GM12878 (cell line): Measurements from ENCODE around the gene AP1S3. TPM values are rescaled to one million over a fixed set of nuclear protein-coding genes. Genes with fewer than 3 reads are reported as not detected.

Experiments used
- ATAC-seq: fragments of 200-7000 bp; cut with Tn5 transposase; 3 replicates; pipeline ENCODE4 v1.9.1; 2020; ENCODE audit warnings: mild to moderate bottlenecking, moderate library complexity
- BruUV-seq: library from RNA; stranded (reverse); fragments of 400-500 nt; replicated peaks from 2 replicates; lab custom pipeline; 2021; lab: Mats Ljungman, UMichigan
- CTCF ChIA-PET: fragments of 300-600 bp; sonication (Branson Sonifier 250); formaldehyde crosslinking; extraction: SDS; loops from one replicate; lab custom pipeline; 2021; ENCODE audit warnings: inconsistent platforms; lab: Yijun Ruan, JAX
- POLR2A ChIA-PET: fragments of 350-600 bp; formaldehyde crosslinking; extraction: SDS; loops from one replicate; lab custom pipeline; 2021; ENCODE audit warnings: inconsistent platforms; lab: Charles Lee
- RAD21 ChIA-PET: fragments of 300-600 bp; sonication (Branson Sonifier 250); formaldehyde crosslinking; loops from one replicate; lab custom pipeline; 2023; ENCODE audit warnings: antibody characterized with exemption; ENCODE audit not compliant: unreplicated experiment; lab: Charles Lee
- SMC1A ChIA-PET: fragments of 300-600 bp; sonication (Branson Sonifier 250); formaldehyde crosslinking; loops from one replicate; lab custom pipeline; 2023; ENCODE audit not compliant: unreplicated experiment, uncharacterized antibody; lab: Charles Lee
- DNase-seq: peaks from one replicate; pipeline ENCODE4 v3.0.0-alpha.2; 2011; ENCODE audit warnings: low read depth, low spot score
- FAIRE-seq: peaks from 3 replicates; lab custom pipeline; 2011; peaks lifted over from hg19 to GRCh38; lab: Jason Lieb, UNC
- H2AFZ ChIP-seq: 2 replicates; pipeline ENCODE4 v1.6.0; 2011; ENCODE audit warnings: low read depth, low read length, control low read depth; ENCODE audit not compliant: control insufficient read depth
- H3K27ac ChIP-seq: 2 replicates; pipeline ENCODE4 v1.5.1; 2011; ENCODE audit warnings: control low read depth; ENCODE audit not compliant: control insufficient read depth, insufficient read depth
- H3K27me3 ChIP-seq, 2 experiments: replicated peaks in 1 of 2; 2 replicates each; pipeline versions ENCODE4 v1.6.0 to v1.6.1; 2011; ENCODE audit warnings: low read length in 1 of 2; ENCODE audit not compliant: control insufficient read depth in 2 of 2, insufficient read depth in 2 of 2
- H3K36me3 ChIP-seq, 2 experiments: 2 replicates each; pipeline ENCODE4 v1.5.1; 2011; ENCODE audit warnings: low read length in 1 of 2; ENCODE audit not compliant: control insufficient read depth in 2 of 2, insufficient read depth in 2 of 2
- H3K4me1 ChIP-seq: 2 replicates; pipeline ENCODE4 v1.6.1; 2011; ENCODE audit warnings: mild to moderate bottlenecking, low read length, moderate library complexity, mixed read lengths; ENCODE audit not compliant: control insufficient read depth, insufficient read depth
- H3K4me2 ChIP-seq: 2 replicates; pipeline ENCODE4 v1.6.0; 2011; ENCODE audit warnings: control low read depth; ENCODE audit not compliant: control insufficient read depth, insufficient read depth
- H3K4me3 ChIP-seq: fragments of 200-600 bp; sonication (generic); 2 replicates; pipeline ENCODE4 v1.5.1; 2016
- H3K79me2 ChIP-seq: 2 replicates; pipeline ENCODE4 v1.6.0; 2011; ENCODE audit warnings: low read length; ENCODE audit not compliant: control insufficient read depth, insufficient read depth
- H3K9ac ChIP-seq: 2 replicates; pipeline ENCODE4 v1.8.0; 2011; ENCODE audit warnings: low read length, control low read depth, mixed read lengths; ENCODE audit not compliant: control insufficient read depth, insufficient read depth
- H3K9me3 ChIP-seq: replicated peaks from 3 replicates; pipeline ENCODE4 v1.5.1; 2011; ENCODE audit warnings: mild to moderate bottlenecking, low read length; ENCODE audit not compliant: control insufficient read depth, insufficient read depth
- H4K20me1 ChIP-seq: 2 replicates; pipeline ENCODE4 v1.6.0; 2011; ENCODE audit not compliant: control insufficient read depth, insufficient read depth
- ATF7 ChIP-seq: fragments of 450-650 bp; IDR thresholded peaks from 2 replicates; pipeline ENCODE4 v1.6.1; 2016; ENCODE audit warnings: low read depth, mild to moderate bottlenecking
- BCL3 ChIP-seq: IDR thresholded peaks from 2 replicates; pipeline ENCODE4 v1.6.1; 2011; ENCODE audit warnings: borderline replicate concordance, low read depth, mild to moderate bottlenecking, moderate library complexity, low read length; ENCODE audit not compliant: insufficient read depth, poor library complexity, severe bottlenecking
- HDAC6 ChIP-seq: fragments of 200-600 bp; sonication (generic); IDR thresholded peaks from one replicate; pipeline ENCODE4 v1.8.0; 2017; ENCODE audit warnings: antibody characterized with exemption; ENCODE audit not compliant: unreplicated experiment
- IRF4 ChIP-seq: IDR thresholded peaks from 2 replicates; pipeline ENCODE4 v1.6.1; 2011; ENCODE audit warnings: low read depth, low read length
- KDM1A ChIP-seq: fragments of 200-600 bp; sonication (generic); IDR thresholded peaks from 2 replicates; pipeline ENCODE4 v1.6.1; 2016; ENCODE audit warnings: borderline replicate concordance
- MEF2B ChIP-seq: fragments of 450-650 bp; IDR thresholded peaks from 2 replicates; pipeline ENCODE4 v1.6.1; 2018; ENCODE audit warnings: mild to moderate bottlenecking, moderate library complexity; ENCODE audit not compliant: partially characterized antibody, poor library complexity, severe bottlenecking
- NFYA ChIP-seq: IDR thresholded peaks from 2 replicates; pipeline ENCODE4 v1.6.1; 2011; ENCODE audit warnings: low read depth, mild to moderate bottlenecking, low read length, improper control_type of control experiment, borderline replicate concordance
- NKRF ChIP-seq: fragments of 450-650 bp; conservative IDR thresholded peaks from 2 replicates; pipeline ENCODE4 v1.6.1; 2017; ENCODE audit warnings: mild to moderate bottlenecking, moderate library complexity
- NR2F1 ChIP-seq: fragments of 450-650 bp; conservative IDR thresholded peaks from 2 replicates; pipeline ENCODE4 v1.6.1; 2017; ENCODE audit warnings: mild to moderate bottlenecking
- PML ChIP-seq: IDR thresholded peaks from 2 replicates; pipeline ENCODE4 v1.6.1; 2012; ENCODE audit warnings: low read length, inconsistent platforms
- POLR2A ChIP-seq: IDR thresholded peaks from 2 replicates; pipeline ENCODE4 v1.6.1; 2011; ENCODE audit warnings: low read depth, mild to moderate bottlenecking, low read length
- RCOR1 ChIP-seq: conservative IDR thresholded peaks from 2 replicates; pipeline ENCODE4 v1.6.1; 2012; ENCODE audit warnings: low read depth, low read length, improper control_type of control experiment
- RELA ChIP-seq: fragments of 450-650 bp; IDR thresholded peaks from 2 replicates; pipeline ENCODE4 v1.8.0; 2014; ENCODE audit warnings: borderline replicate concordance; ENCODE audit not compliant: partially characterized antibody
- SMAD1 ChIP-seq: fragments of 450-650 bp; IDR thresholded peaks from 2 replicates; pipeline ENCODE4 v1.6.1; 2018; ENCODE audit warnings: mild to moderate bottlenecking, low read depth; ENCODE audit not compliant: partially characterized antibody
- SPI1 ChIP-seq: IDR thresholded peaks from 2 replicates; pipeline ENCODE4 v1.6.1; 2011; ENCODE audit warnings: low read depth, mild to moderate bottlenecking, low read length, moderate library complexity, borderline replicate concordance; ENCODE audit not compliant: insufficient read depth
- ZBTB11 ChIP-seq: fragments of 450-650 bp; formaldehyde crosslinking; IDR thresholded peaks from 2 replicates; pipeline ENCODE4 v1.5.0; 2022; ENCODE audit warnings: mild to moderate bottlenecking, missing genetic modification characterization
- ZBTB33 ChIP-seq: fragments of 450-650 bp; IDR thresholded peaks from 2 replicates; pipeline ENCODE4 v1.6.1; 2017; ENCODE audit warnings: mild to moderate bottlenecking
- ZNF622 ChIP-seq: fragments of 450-650 bp; IDR thresholded peaks from 2 replicates; pipeline ENCODE4 v1.6.1; 2017; ENCODE audit warnings: mild to moderate bottlenecking, inconsistent platforms
- WGBS: methylation state at CpG from one replicate; pipeline ENCODE4 v1.1.6; 2016; ENCODE audit warnings: low lambda C conversion rate; ENCODE audit not compliant: insufficient replicate concordance, insufficient coverage; ENCODE audit errors: missing lambda C conversion rate; 5-methylcytosine and 5-hydroxymethylcytosine counted together
- in situ Hi-C: fragments of 300-500 bp; cut with MboI; formaldehyde crosslinking; loops from 9 replicates; pipeline ENCODE4 v1.14.3; 2018; ENCODE audit warnings: mixed read lengths
- intact Hi-C: fragments of 100-400 bp; cut with micrococcal nuclease; formaldehyde crosslinking; loops from one replicate; pipeline ENCODE4 v1.14.2; 2022; ENCODE audit not compliant: unreplicated experiment
- polyA plus RNA-seq, 11 experiments: library from polyadenylated mRNA; depleted of rRNA in 4 of 11; unstranded in 6 of 11; stranded (reverse) in 5 of 11; fragments of >200 nt; fragmentation: Nextera tagmentation in 4 of 11; fragmentation: Illumina TruSeq in 1 of 11; extraction: Ambion mirVana in 4 of 11; extraction: Trizol in 1 of 11; gene quantifications; 1 replicate in 1 of 11; 2 replicates in 10 of 11; pipeline versions ENCODE4 v1.2.1 to v1.2.3, GENCODE V29; 2011 to 2016; ENCODE audit warnings: inconsistent platforms in 2 of 11, missing spikeins in 2 of 11, low read depth in 1 of 11
- total RNA-seq, 4 experiments: library from RNA; depleted of rRNA in 3 of 4; stranded (reverse); fragments of >200 nt in 3 of 4; fragmentation: Illumina TruSeq in 1 of 4; extraction: Trizol in 1 of 4; gene quantifications; 2 replicates each; pipeline versions ENCODE4 v1.2.1 to v1.2.3, GENCODE V29; 2013 to 2021

The AP1S3 gene
- total and polyA plus RNA-seq, 10 of the 15 experiments (the other 5 are each of a cell fraction or from before 2014, with no cell fraction given), result 2.6 to 14.3 (median 9.2) TPM

DNA sequence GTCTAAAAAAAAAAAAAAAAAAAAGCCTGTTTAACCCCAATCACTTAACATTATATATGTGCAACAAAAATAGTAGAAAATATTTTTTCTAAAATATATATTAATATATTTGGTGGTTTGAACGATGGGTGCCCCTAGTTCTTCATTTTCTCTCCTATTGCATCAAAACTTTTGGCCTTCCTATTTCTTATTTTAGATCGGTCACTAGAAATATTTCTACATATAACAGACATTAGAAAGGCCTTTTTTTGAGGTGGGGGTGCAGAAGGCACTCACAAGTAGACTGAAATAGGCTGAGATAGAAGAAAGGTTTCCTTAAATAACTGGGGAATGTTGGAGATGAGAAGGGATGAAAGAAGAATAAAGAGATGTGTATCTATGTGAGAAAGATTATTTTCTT lies 49.3 kb upstream of the AP1S3 start:
- WGBS, result 2% methylated on average over 2 of the region's 2 CpGs
- TF ChIP-seq SMAD1 (no peak), NKRF (no peak), SPI1 (no peak), ZBTB11 (CRISPR knock-in tag) (no peak), NFYA (no peak), RELA (no peak), PML (no peak), POLR2A (no peak), MEF2B (no peak), ZNF622 (no peak), KDM1A (no peak), RCOR1 (no peak), BCL3 (no peak), IRF4 (no peak), HDAC6 (no peak), NR2F1 (no peak), ZBTB33 (no peak), ATF7 (no peak)

More for the DNA sequence above, 49.3 kb upstream of the AP1S3 start:
- Histone ChIP-seq H3K9me3 (no peaks in the 10 kb centered on the region; the same call in 2 of the 3 replicates), H3K9ac (no peak overlapping the region), H3K4me2 (no peak overlapping the region), H2AFZ (no peak overlapping the region), H3K27me3 (no peaks in the 10 kb centered on the region), H4K20me1 (no peaks in the 10 kb centered on the region), H3K27ac (no peak overlapping the region), H3K4me1 (peaks cover 25% of the 10 kb centered on the region), H3K36me3 (peaks cover 0 to 4% of the 10 kb centered on the region in 2 experiments; a peak in 2 of 4 replicates), H3K79me2 (no peaks in the 10 kb centered on the region), H3K4me3 (no peak overlapping the region)
- no peak for FAIRE-seq
- POLR2A ChIA-PET, result no interaction called here
- RAD21 ChIA-PET, result no interaction called here
- ATAC-seq, result no peak
- SMC1A ChIA-PET, result no interaction called here
- DNase-seq, result no peak
- intact Hi-C loops, result no loop called here
- in situ Hi-C loops, result no loop called here
- no TSS peak for BruUV-seq
- CTCF ChIA-PET, result no interaction called here
